NCI-H2227 (cell line): ENCODE results near the gene FAF1.
"Not testable (repeated sequence)": the region's sequence is repeated elsewhere in the genome, so short reads cannot be mapped to it uniquely, and the experiment has no call there.

Experiments used
- DNase-seq: peaks from one replicate; lab custom pipeline; 2025; ENCODE audit not compliant: unreplicated experiment; lab: John Stamatoyannopoulos, UW

The FAF1 gene

GRCh38 chr1:50783286-50783685 is 176.8 kb downstream of the FAF1 start:
- no peak for DNase-seq

- no peak for DNase-seq
Measured at GRCh38 chr1:50780797-50781196, 179.3 kb downstream of the FAF1 start.

GRCh38 chr1:50779801-50780200 is 180.3 kb downstream of the FAF1 start:
- DNase-seq: no peak

- DNase-seq: no peak
Measured at GRCh38 chr1:50775740-50776139, 184.3 kb downstream of the FAF1 start.

GRCh38 chr1:50774759-50775351 is 185.2 kb downstream of the FAF1 start:
- DNase-seq: peak; percentile 77

- no peak for DNase-seq
Measured at GRCh38 chr1:50766688-50767087, 193.4 kb downstream of the FAF1 start.

- not testable (repeated sequence) for DNase-seq
Measured at GRCh38 chr1:50756543-50756942, 203.5 kb downstream of the FAF1 start.

- DNase-seq: not testable (repeated sequence)
Measured at GRCh38 chr1:50754764-50755163, 205.3 kb downstream of the FAF1 start.

GRCh38 chr1:50750021-50750619 is 209.9 kb downstream of the FAF1 start:
- peak; percentile 16 for DNase-seq

GRCh38 chr1:50747394-50747793 is 212.7 kb downstream of the FAF1 start:
- DNase-seq: no peak

GRCh38 chr1:50742523-50742922 is 217.5 kb downstream of the FAF1 start:
- DNase-seq: no peak

GRCh38 chr1:50739125-50739524 is 220.9 kb downstream of the FAF1 start:
- DNase-seq: no peak

- peak; percentile 17 for DNase-seq
Measured at GRCh38 chr1:50735443-50735842, 224.6 kb downstream of the FAF1 start.

GRCh38 chr1:50727578-50727977 is 232.5 kb downstream of the FAF1 start:
- not testable (repeated sequence) for DNase-seq

- no peak for DNase-seq
Measured at GRCh38 chr1:50724626-50725286, 235.3 kb downstream of the FAF1 start.

GRCh38 chr1:50720457-50721053 is 239.5 kb downstream of the FAF1 start:
- no peak for DNase-seq

- DNase-seq: no peak
Measured at GRCh38 chr1:50719126-50719525, 240.9 kb downstream of the FAF1 start.

- no peak for DNase-seq
Measured at GRCh38 chr1:50717327-50717726, 242.7 kb downstream of the FAF1 start.

GRCh38 chr1:50716455-50716854 is 243.6 kb downstream of the FAF1 start:
- not testable (repeated sequence) for DNase-seq

GRCh38 chr1:50710099-50710498 is 250.0 kb downstream of the FAF1 start:
- no peak for DNase-seq

- no peak for DNase-seq
Measured at GRCh38 chr1:50707824-50708223, 252.2 kb downstream of the FAF1 start.

GRCh38 chr1:50705699-50706098 is 254.4 kb downstream of the FAF1 start:
- no peak for DNase-seq
